Bronchial epithelial cell (primary cell): ENCODE results near the gene CCNY. TPM values are rescaled to one million over a fixed set of nuclear protein-coding genes. Genes with fewer than 3 reads are reported as not detected.

Experiments
- DNase-seq: peaks from one replicate; pipeline ENCODE4 v3.0.0-alpha.2; 2010; ENCODE audit warnings: low read depth
- FAIRE-seq: peaks from 2 replicates; lab custom pipeline; 2011; peaks lifted over from hg19 to GRCh38; lab: Jason Lieb, UNC
- H3K27me3 ChIP-seq: 2 replicates; pipeline ENCODE4 v1.5.1; 2011; ENCODE audit warnings: low read length; ENCODE audit not compliant: control insufficient read depth, insufficient read depth
- H3K36me3 ChIP-seq: 2 replicates; pipeline ENCODE4 v1.5.1; 2011; ENCODE audit warnings: low read length; ENCODE audit not compliant: control insufficient read depth, insufficient read depth
- H3K4me3 ChIP-seq: 2 replicates; pipeline ENCODE4 v1.5.1; 2011; ENCODE audit warnings: mild to moderate bottlenecking, low read depth, low read length, control low read depth
- CTCF ChIP-seq: IDR thresholded peaks from 2 replicates; pipeline ENCODE4 v1.5.1; 2011; ENCODE audit warnings: mild to moderate bottlenecking, moderate library complexity, low read length, control low read depth, inconsistent platforms; ENCODE audit not compliant: insufficient read depth, severe bottlenecking
- total RNA-seq: library from RNA; depleted of rRNA; stranded (reverse); fragments of >200 nt; gene quantifications from 2 replicates; pipeline ENCODE4 v1.2.1, GENCODE V29; 2014

The CCNY gene
- total RNA-seq, 1 donor from 2014 or later = 66.3 TPM

- no peak for TF ChIP-seq CTCF
- DNase-seq (no peak), FAIRE-seq (no peak)
- Histone ChIP-seq H3K36me3 (peaks cover 2% of the 10 kb centered on the region), H3K27me3 (no peaks in the 10 kb centered on the region), H3K4me3 (no peak overlapping the region)
Observed at GRCh38 chr10:35359873-35360272, 23.6 kb downstream of the CCNY start.

GRCh38 chr10:35362701-35363350 is 26.5 kb downstream of the CCNY start:
- no peaks in the 10 kb centered on the region for H3K27me3 ChIP-seq
- DNase-seq (no peak), FAIRE-seq (no peak)
- H3K4me3 ChIP-seq = no peak overlapping the region
- no peak for TF ChIP-seq CTCF
- peaks cover 2% of the 10 kb centered on the region for H3K36me3 ChIP-seq

GRCh38 chr10:35363587-35363986 is 27.3 kb downstream of the CCNY start:
- no peak for DNase-seq
- FAIRE-seq = no peak
- Histone ChIP-seq H3K27me3 (no peaks in the 10 kb centered on the region), H3K4me3 (no peak overlapping the region), H3K36me3 (peaks cover 2% of the 10 kb centered on the region)
- no peak for TF ChIP-seq CTCF

GRCh38 chr10:35364808-35365207 is 28.5 kb downstream of the CCNY start:
- Histone ChIP-seq H3K36me3 (no peaks in the 10 kb centered on the region), H3K27me3 (no peaks in the 10 kb centered on the region), H3K4me3 (no peak overlapping the region)
- TF ChIP-seq CTCF = no peak
- FAIRE-seq (no peak), DNase-seq (no peak)

- H3K36me3 ChIP-seq = no peaks in the 10 kb centered on the region
- H3K27me3 ChIP-seq = no peaks in the 10 kb centered on the region
- DNase-seq (no peak), FAIRE-seq (no peak)
- no peak overlapping the region for H3K4me3 ChIP-seq
- no peak for TF ChIP-seq CTCF
Observed at GRCh38 chr10:35365994-35366393, 29.7 kb downstream of the CCNY start.
